GM23338 (cell line): ENCODE results near the gene SCN4A.

ENCODE experiments used
- CREB1 ChIP-seq: fragments of 250-450 bp; sonication (Bioruptor Pico); IDR thresholded peaks from 2 replicates; pipeline ENCODE4 v1.5.0; 2020; ENCODE audit warnings: low read depth, mild to moderate bottlenecking, moderate library complexity
- EZH2phosphoT487 ChIP-seq: fragments of 200-600 bp; sonication (generic); IDR thresholded peaks from one replicate; pipeline ENCODE4 v1.8.1; 2018; ENCODE audit warnings: antibody characterized with exemption; ENCODE audit not compliant: unreplicated experiment
- JUNB ChIP-seq: IDR thresholded peaks from one replicate; pipeline ENCODE4 v1.6.1; 2016; ENCODE audit warnings: antibody characterized with exemption; ENCODE audit not compliant: unreplicated experiment
- POLR2AphosphoS5 ChIP-seq: IDR thresholded peaks from 2 replicates; pipeline ENCODE4 v1.6.1; 2016; ENCODE audit warnings: antibody characterized with exemption, low read depth
- STAT1 ChIP-seq: IDR thresholded peaks from one replicate; pipeline ENCODE4 v1.6.1; 2016; ENCODE audit warnings: antibody characterized with exemption; ENCODE audit not compliant: unreplicated experiment
- TF ChIP-seq, protein P1 (sequence below), 2 experiments: fragments of 200-600 bp in 1 of 2; sonication (generic) in 1 of 2; conservative IDR thresholded peaks; 2 replicates each; pipeline versions ENCODE4 v1.5.1 to v1.6.1; 2016 to 2017; ENCODE audit warnings: antibody characterized with exemption in 2 of 2, low read depth in 2 of 2, mild to moderate bottlenecking in 2 of 2, moderate library complexity in 1 of 2
- TF ChIP-seq, protein P2 (sequence below): IDR thresholded peaks from one replicate; pipeline ENCODE4 v1.6.1; 2018; ENCODE audit warnings: antibody characterized with exemption; ENCODE audit not compliant: unreplicated experiment

DNA sequence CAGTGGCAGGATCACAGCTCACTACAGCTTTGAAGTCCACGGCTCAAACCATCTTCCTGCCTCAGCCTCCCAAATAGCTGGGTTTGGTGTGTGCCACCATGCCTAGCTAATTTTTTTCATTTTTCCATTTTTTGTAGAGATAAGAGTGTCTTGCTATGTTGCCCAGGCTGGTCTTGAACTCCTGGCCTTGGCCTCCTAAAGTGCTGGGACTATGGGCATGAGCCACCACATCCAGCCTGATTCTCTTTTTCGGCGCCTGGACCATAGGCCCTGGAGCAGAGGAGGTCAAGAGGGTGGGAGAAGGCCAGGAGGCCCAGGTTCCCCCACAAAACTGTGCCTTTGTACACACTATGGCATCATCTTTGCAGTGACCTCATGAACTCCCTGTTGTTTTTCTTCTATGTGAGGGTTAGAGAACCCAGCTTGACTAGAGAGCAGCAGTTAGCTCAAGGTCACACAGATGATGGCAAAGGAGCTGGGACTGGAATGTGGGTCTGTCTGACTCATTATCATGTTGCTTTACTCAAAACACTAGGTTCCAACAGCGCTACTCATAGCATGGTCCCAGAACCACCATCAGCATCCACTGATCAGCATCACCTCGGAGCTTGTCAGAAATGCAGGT, 16.3 kb downstream of the SCN4A start:
- TF ChIP-seq, protein P1, sequence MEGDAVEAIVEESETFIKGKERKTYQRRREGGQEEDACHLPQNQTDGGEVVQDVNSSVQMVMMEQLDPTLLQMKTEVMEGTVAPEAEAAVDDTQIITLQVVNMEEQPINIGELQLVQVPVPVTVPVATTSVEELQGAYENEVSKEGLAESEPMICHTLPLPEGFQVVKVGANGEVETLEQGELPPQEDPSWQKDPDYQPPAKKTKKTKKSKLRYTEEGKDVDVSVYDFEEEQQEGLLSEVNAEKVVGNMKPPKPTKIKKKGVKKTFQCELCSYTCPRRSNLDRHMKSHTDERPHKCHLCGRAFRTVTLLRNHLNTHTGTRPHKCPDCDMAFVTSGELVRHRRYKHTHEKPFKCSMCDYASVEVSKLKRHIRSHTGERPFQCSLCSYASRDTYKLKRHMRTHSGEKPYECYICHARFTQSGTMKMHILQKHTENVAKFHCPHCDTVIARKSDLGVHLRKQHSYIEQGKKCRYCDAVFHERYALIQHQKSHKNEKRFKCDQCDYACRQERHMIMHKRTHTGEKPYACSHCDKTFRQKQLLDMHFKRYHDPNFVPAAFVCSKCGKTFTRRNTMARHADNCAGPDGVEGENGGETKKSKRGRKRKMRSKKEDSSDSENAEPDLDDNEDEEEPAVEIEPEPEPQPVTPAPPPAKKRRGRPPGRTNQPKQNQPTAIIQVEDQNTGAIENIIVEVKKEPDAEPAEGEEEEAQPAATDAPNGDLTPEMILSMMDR (conservative IDR thresholded peaks at IDR 0.05; ENCODE audit: low read depth in 2 of 2), result no peak
- TF ChIP-seq JUNB (no peak), EZH2phosphoT487 (no peak), STAT1 (no peak), CREB1 (CRISPR knock-in tag) (no peak), POLR2AphosphoS5 (no peak)
- TF ChIP-seq, protein P2, sequence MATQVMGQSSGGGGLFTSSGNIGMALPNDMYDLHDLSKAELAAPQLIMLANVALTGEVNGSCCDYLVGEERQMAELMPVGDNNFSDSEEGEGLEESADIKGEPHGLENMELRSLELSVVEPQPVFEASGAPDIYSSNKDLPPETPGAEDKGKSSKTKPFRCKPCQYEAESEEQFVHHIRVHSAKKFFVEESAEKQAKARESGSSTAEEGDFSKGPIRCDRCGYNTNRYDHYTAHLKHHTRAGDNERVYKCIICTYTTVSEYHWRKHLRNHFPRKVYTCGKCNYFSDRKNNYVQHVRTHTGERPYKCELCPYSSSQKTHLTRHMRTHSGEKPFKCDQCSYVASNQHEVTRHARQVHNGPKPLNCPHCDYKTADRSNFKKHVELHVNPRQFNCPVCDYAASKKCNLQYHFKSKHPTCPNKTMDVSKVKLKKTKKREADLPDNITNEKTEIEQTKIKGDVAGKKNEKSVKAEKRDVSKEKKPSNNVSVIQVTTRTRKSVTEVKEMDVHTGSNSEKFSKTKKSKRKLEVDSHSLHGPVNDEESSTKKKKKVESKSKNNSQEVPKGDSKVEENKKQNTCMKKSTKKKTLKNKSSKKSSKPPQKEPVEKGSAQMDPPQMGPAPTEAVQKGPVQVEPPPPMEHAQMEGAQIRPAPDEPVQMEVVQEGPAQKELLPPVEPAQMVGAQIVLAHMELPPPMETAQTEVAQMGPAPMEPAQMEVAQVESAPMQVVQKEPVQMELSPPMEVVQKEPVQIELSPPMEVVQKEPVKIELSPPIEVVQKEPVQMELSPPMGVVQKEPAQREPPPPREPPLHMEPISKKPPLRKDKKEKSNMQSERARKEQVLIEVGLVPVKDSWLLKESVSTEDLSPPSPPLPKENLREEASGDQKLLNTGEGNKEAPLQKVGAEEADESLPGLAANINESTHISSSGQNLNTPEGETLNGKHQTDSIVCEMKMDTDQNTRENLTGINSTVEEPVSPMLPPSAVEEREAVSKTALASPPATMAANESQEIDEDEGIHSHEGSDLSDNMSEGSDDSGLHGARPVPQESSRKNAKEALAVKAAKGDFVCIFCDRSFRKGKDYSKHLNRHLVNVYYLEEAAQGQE, result no peak
